ENCODE results near the gene ARVCF. TPM values are rescaled to one million over a fixed set of nuclear protein-coding genes. Genes with fewer than 3 reads are reported as not detected.

The ARVCF gene
- total and polyA plus RNA-seq, 9 of the 15 experiments (the other 6 are each of a cell fraction or from before 2014, with no cell fraction given), result 0.03 to 97.4 (median 15.6) TPM

DNA sequence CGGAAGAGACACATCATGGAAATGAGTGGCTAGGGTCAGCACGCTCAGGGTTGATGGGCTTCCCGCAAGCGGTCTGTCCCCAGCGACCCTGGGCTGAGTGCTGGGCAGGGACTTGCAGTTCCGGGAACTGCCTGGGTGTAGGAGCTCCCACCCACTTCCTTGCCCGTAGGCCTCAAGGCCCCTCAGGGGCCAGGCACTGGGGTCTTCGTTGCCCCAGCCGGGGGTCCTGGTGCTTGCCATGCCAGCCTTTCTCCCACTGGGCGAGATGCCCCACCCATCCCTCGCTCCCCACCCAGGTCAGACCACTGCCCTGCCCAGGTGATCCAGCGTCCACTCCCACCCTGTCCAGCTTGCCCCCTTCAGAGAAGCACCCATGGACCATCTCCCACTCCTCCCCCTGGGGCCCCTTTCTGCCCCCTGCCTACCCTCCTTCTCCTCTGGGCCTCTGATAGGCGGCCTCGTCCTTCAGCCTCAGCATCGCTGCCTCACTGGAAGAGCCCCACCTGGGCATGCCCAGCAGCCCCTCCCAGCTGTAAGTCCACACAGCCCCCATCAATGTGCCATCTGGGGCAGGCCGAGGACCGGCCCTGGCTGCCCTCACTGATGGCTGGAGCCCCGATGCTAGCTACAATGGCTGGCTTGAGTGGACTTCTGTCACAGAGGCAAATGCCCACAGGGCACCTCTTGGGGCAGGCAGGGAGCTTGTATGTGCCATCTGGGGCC lies 45.6 kb upstream of the ARVCF start (continued):
- TF ChIP-seq, protein P1, sequence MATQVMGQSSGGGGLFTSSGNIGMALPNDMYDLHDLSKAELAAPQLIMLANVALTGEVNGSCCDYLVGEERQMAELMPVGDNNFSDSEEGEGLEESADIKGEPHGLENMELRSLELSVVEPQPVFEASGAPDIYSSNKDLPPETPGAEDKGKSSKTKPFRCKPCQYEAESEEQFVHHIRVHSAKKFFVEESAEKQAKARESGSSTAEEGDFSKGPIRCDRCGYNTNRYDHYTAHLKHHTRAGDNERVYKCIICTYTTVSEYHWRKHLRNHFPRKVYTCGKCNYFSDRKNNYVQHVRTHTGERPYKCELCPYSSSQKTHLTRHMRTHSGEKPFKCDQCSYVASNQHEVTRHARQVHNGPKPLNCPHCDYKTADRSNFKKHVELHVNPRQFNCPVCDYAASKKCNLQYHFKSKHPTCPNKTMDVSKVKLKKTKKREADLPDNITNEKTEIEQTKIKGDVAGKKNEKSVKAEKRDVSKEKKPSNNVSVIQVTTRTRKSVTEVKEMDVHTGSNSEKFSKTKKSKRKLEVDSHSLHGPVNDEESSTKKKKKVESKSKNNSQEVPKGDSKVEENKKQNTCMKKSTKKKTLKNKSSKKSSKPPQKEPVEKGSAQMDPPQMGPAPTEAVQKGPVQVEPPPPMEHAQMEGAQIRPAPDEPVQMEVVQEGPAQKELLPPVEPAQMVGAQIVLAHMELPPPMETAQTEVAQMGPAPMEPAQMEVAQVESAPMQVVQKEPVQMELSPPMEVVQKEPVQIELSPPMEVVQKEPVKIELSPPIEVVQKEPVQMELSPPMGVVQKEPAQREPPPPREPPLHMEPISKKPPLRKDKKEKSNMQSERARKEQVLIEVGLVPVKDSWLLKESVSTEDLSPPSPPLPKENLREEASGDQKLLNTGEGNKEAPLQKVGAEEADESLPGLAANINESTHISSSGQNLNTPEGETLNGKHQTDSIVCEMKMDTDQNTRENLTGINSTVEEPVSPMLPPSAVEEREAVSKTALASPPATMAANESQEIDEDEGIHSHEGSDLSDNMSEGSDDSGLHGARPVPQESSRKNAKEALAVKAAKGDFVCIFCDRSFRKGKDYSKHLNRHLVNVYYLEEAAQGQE (IDR thresholded peaks at IDR 0.05; ENCODE audit: borderline replicate concordance), result no peak
- TF ChIP-seq, protein P1 (CRISPR knock-in tag; IDR thresholded peaks at IDR 0.05; ENCODE audit: low read depth), result 0 out of 2 replicates have a peak, but pooled peaks have one; percentile 10
- TF ChIP-seq, protein P2, sequence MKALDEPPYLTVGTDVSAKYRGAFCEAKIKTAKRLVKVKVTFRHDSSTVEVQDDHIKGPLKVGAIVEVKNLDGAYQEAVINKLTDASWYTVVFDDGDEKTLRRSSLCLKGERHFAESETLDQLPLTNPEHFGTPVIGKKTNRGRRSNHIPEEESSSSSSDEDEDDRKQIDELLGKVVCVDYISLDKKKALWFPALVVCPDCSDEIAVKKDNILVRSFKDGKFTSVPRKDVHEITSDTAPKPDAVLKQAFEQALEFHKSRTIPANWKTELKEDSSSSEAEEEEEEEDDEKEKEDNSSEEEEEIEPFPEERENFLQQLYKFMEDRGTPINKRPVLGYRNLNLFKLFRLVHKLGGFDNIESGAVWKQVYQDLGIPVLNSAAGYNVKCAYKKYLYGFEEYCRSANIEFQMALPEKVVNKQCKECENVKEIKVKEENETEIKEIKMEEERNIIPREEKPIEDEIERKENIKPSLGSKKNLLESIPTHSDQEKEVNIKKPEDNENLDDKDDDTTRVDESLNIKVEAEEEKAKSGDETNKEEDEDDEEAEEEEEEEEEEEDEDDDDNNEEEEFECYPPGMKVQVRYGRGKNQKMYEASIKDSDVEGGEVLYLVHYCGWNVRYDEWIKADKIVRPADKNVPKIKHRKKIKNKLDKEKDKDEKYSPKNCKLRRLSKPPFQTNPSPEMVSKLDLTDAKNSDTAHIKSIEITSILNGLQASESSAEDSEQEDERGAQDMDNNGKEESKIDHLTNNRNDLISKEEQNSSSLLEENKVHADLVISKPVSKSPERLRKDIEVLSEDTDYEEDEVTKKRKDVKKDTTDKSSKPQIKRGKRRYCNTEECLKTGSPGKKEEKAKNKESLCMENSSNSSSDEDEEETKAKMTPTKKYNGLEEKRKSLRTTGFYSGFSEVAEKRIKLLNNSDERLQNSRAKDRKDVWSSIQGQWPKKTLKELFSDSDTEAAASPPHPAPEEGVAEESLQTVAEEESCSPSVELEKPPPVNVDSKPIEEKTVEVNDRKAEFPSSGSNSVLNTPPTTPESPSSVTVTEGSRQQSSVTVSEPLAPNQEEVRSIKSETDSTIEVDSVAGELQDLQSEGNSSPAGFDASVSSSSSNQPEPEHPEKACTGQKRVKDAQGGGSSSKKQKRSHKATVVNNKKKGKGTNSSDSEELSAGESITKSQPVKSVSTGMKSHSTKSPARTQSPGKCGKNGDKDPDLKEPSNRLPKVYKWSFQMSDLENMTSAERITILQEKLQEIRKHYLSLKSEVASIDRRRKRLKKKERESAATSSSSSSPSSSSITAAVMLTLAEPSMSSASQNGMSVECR (CRISPR knock-in tag; IDR thresholded peaks at IDR 0.05), result no peak
- TF ChIP-seq ZFPM2 (CRISPR knock-in tag; IDR thresholded peaks at IDR 0.05) (0 out of 2 replicates have a peak, but pooled peaks have one; percentile 62), TFAM (CRISPR knock-in tag; conservative IDR thresholded peaks at IDR 0.05) (no peak), CBX3 (IDR thresholded peaks at IDR 0.05; ENCODE audit: borderline replicate concordance in 1 of 2, low read length in 2 of 2) (peak in 1 of 2 experiments; percentile 62; a peak in 1 of 3 replicates)
- TF ChIP-seq, protein P3, sequence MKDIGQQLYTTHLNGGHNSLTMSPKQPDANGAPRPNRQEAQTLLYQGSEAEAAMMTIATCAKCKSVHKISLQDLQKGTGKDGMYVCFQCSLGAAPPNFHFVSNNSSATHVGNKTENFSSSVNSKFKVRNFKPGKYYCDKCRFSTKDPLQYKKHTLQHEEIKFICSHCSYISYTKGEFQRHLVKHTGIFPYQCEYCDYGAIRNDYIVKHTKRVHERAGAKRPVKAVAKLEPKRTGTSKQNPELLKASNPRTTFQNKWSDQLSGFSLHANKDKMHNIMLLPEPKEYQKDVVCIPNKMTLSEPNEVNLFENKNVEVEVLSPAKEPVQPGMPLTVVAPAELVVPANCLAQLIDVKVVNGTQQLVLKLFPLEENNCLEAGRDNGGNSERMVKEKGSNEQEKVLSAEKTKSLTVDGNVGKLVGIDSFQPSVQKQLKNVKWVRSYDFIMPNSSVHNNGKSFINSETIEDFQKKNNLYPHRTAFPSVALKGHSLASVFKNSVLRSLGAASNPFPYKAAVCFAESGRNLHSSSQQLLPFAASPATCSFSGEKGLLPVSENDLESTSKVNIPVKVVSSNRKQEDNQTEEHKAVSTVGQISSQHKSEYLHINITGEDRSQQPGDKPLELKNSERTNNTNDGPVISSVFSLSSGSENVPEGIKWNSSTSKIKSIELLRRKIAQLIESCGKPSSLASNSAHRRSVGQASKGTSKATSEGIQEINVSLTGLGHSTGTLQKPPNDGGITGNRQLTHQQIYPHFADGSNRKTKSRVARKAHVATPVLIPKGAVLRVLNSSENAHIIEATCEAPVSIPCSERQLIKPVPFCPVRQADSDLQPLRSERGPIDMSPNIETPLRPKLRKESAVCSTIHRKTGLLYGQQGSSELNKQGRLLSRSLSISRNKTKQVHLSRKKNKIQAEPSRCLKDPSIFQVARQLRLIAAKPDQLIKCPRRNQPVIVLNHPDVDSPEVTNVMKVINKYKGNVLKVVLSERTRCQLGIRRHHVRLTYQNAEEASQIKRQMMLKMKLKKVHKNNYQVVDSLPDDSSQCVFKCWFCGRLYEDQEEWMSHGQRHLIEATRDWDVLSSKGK (CRISPR knock-in tag; IDR thresholded peaks at IDR 0.05), result no peak
- TF ChIP-seq, protein P4, sequence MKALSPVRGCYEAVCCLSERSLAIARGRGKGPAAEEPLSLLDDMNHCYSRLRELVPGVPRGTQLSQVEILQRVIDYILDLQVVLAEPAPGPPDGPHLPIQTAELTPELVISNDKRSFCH (CRISPR knock-in tag; IDR thresholded peaks at IDR 0.05), result no peak
- TF ChIP-seq, protein P4 (tag; IDR thresholded peaks at IDR 0.05), result no peak

Measured in K562 (cell line).